ENCODE data around the gene XRN2. TPM values are rescaled to one million over a fixed set of nuclear protein-coding genes. Genes with fewer than 3 reads are reported as not detected.

Gene XRN2
- total and polyA plus RNA-seq, 2 donors (not counting 1 experiment from before 2014, with no cell fraction given) = 19.0 to 46.2 TPM

- ChIA-PET POLR2A (no interaction called here), CTCF (no interaction called here)
- Histone ChIP-seq H2AFZ (ENCODE audit: insufficient read depth, low read depth, low read length, poor library complexity, severe bottlenecking) (no peak overlapping the region), H3K9me3 (ENCODE audit: control extremely low read depth in 1 of 3, control insufficient read depth in 2 of 3, insufficient read depth in 1 of 3, low read length in 2 of 3) (peaks cover 12 to 20% (median 17%) of the 10 kb centered on the region in 3 donors), H3K27ac (ENCODE audit: low read length in 2 of 2) (no peak overlapping the region), H3K4me1 (ENCODE audit: control insufficient read depth in 2 of 2, insufficient read depth in 2 of 2, low read length in 2 of 2) (peaks cover 10 to 19% of the 10 kb centered on the region in 2 donors), H3K79me2 (ENCODE audit: control insufficient read depth, insufficient read depth, low read length) (peaks cover 99% of the 10 kb centered on the region), H3K4me3 (ENCODE audit: control extremely low read depth in 1 of 5, extremely low read depth in 1 of 5, insufficient read depth in 1 of 5, low read depth in 2 of 5, low read length in 4 of 5) (no peak overlapping the region), H3K36me3 (replicated peaks in 1 of 2; ENCODE audit: control extremely low read depth in 1 of 2, control insufficient read depth in 1 of 2, extremely low read depth in 1 of 2, insufficient read depth in 2 of 2, low read length in 1 of 2) (peaks cover 5% of the 10 kb centered on the region in 2 experiments), H4K20me1 (ENCODE audit: control insufficient read depth, insufficient read depth, low read length, poor library complexity, severe bottlenecking) (peaks cover 95% of the 10 kb centered on the region), H3K27me3 (replicated peaks in 1 of 4; ENCODE audit: control extremely low read depth in 1 of 4, control insufficient read depth in 3 of 4, insufficient read depth in 4 of 4, low read length in 3 of 4) (no peaks in the 10 kb centered on the region), H3K9ac (ENCODE audit: low read length) (no peak overlapping the region), H3K4me2 (replicated peaks; ENCODE audit: low read depth, low read length, poor library complexity, severe bottlenecking) (no peak overlapping the region)
- ATAC-seq (ENCODE audit: low read depth) (no peak), DNase-seq (no peak)
- no peak overlapping the region for H3K4me3 Mint-ChIP-seq
- intact Hi-C loops (cut with micrococcal nuclease) = no loop called here
- no peaks in the 10 kb centered on the region for H3K27me3 Mint-ChIP-seq
- no peak overlapping the region for H3K27ac Mint-ChIP-seq
- TF ChIP-seq CTCF (IDR thresholded peaks at IDR 0.05) = no peak
- no peak for TF ChIP-seq EZH2 (IDR thresholded peaks at IDR 0.05; ENCODE audit: borderline replicate concordance, insufficient read depth, low read depth, low read length, poor library complexity, severe bottlenecking)
- peaks cover 59% of the 10 kb centered on the region for H3K4me1 Mint-ChIP-seq
- H3K9me3 Mint-ChIP-seq (ENCODE audit: insufficient read depth) = peaks cover 4% of the 10 kb centered on the region
- WGBS (ENCODE audit: insufficient coverage) = no CpG with 5 or more reads among the region's 5 CpGs
These were observed 19.1 kb downstream of the XRN2 start for GRCh38 chr20:21322083-21322710.

GRCh38 chr20:21322921-21323331, 19.8 kb downstream of the XRN2 start:
- peaks cover 10 to 19% of the 10 kb centered on the region in 2 donors for H3K4me1 ChIP-seq (ENCODE audit: control insufficient read depth in 2 of 2, insufficient read depth in 2 of 2, low read length in 2 of 2)
- peaks cover 12 to 20% (median 17%) of the 10 kb centered on the region in 3 donors for H3K9me3 ChIP-seq (ENCODE audit: control extremely low read depth in 1 of 3, control insufficient read depth in 2 of 3, insufficient read depth in 1 of 3, low read length in 2 of 3)
- intact Hi-C loops (cut with micrococcal nuclease) = no loop called here
- no peak for ATAC-seq (ENCODE audit: low read depth)
- H3K79me2 ChIP-seq (ENCODE audit: control insufficient read depth, insufficient read depth, low read length) = peaks cover 99% of the 10 kb centered on the region
- no CpG with 5 or more reads among the region's 3 CpGs for WGBS (ENCODE audit: insufficient coverage)
- H2AFZ ChIP-seq (ENCODE audit: insufficient read depth, low read depth, low read length, poor library complexity, severe bottlenecking) = no peak overlapping the region
- no peak overlapping the region for H3K4me3 Mint-ChIP-seq
- ChIA-PET CTCF (no interaction called here), POLR2A (no interaction called here)
- TF ChIP-seq EZH2 (IDR thresholded peaks at IDR 0.05; ENCODE audit: borderline replicate concordance, insufficient read depth, low read depth, low read length, poor library complexity, severe bottlenecking) (no peak), CTCF (IDR thresholded peaks at IDR 0.05) (no peak)
- peaks cover 4% of the 10 kb centered on the region for H3K9me3 Mint-ChIP-seq (ENCODE audit: insufficient read depth)
- H3K4me2 ChIP-seq (replicated peaks; ENCODE audit: low read depth, low read length, poor library complexity, severe bottlenecking) = peak overlapping the region; percentile 6
- no peak overlapping the region for H3K4me3 ChIP-seq (ENCODE audit: control extremely low read depth in 1 of 5, extremely low read depth in 1 of 5, insufficient read depth in 1 of 5, low read depth in 2 of 5, low read length in 4 of 5)
- no peak overlapping the region for H3K27ac Mint-ChIP-seq
- H3K36me3 ChIP-seq (replicated peaks in 1 of 2; ENCODE audit: control extremely low read depth in 1 of 2, control insufficient read depth in 1 of 2, extremely low read depth in 1 of 2, insufficient read depth in 2 of 2, low read length in 1 of 2) = peaks cover 5% of the 10 kb centered on the region in 2 experiments
- no peak for DNase-seq
- no peaks in the 10 kb centered on the region for H3K27me3 ChIP-seq (replicated peaks in 1 of 4; ENCODE audit: control extremely low read depth in 1 of 4, control insufficient read depth in 3 of 4, insufficient read depth in 4 of 4, low read length in 3 of 4)
- no peak overlapping the region for H3K9ac ChIP-seq (ENCODE audit: low read length)
- H3K27me3 Mint-ChIP-seq = no peaks in the 10 kb centered on the region
- peaks cover 92% of the 10 kb centered on the region for H4K20me1 ChIP-seq (ENCODE audit: control insufficient read depth, insufficient read depth, low read length, poor library complexity, severe bottlenecking)
- no peak overlapping the region for H3K27ac ChIP-seq (ENCODE audit: low read length in 2 of 2)
- H3K4me1 Mint-ChIP-seq = peaks cover 54% of the 10 kb centered on the region
